Left lung (tissue), 10 donors: ENCODE measurements around the gene SPON1. TPM values are rescaled to one million over a fixed set of nuclear protein-coding genes. Genes with fewer than 3 reads are reported as not detected.
A peak's percentile ranks its signal among the peaks of the same experiment; 100 is the strongest.

ENCODE experiments used
- ATAC-seq: fragments of 200-7000 bp; cut with Tn5 transposase; one replicate; pipeline ENCODE4 v1.9.1; 2020; ENCODE audit warnings: moderate library complexity
- DNase-seq, 4 donors: peaks; one replicate each; pipeline ENCODE4 v3.0.0-alpha.2; 2013 to 2020
- H3K27ac ChIP-seq, 2 donors: fragments of 200-600 bp; sonication (generic) in 1 of 2; one replicate each; pipeline versions ENCODE4 v1.5.0 to v1.8.0; 2020 to 2021
- H3K27me3 ChIP-seq, 2 donors: fragments of 200-600 bp; sonication (generic) in 1 of 2; one replicate each; pipeline versions ENCODE4 v1.5.0 to v1.8.0; 2020 to 2021
- H3K36me3 ChIP-seq, 2 donors: fragments of 200-600 bp; sonication (generic) in 1 of 2; one replicate each; pipeline versions ENCODE4 v1.5.0 to v1.8.0; 2020 to 2021
- H3K4me1 ChIP-seq, 2 donors: fragments of 200-600 bp; one replicate each; pipeline ENCODE4 v1.8.0; 2021
- H3K4me3 ChIP-seq, 2 donors: fragments of 200-600 bp; sonication (generic) in 1 of 2; one replicate each; pipeline versions ENCODE4 v1.5.0 to v1.8.0; 2020 to 2021; ENCODE audit warnings: mild to moderate bottlenecking in 1 of 2
- H3K9me3 ChIP-seq, 2 donors: fragments of 200-600 bp; sonication (generic) in 1 of 2; one replicate each; pipeline versions ENCODE4 v1.5.0 to v1.8.0; 2020 to 2021
- intact Hi-C, 2 donors: fragments of 100-400 bp; cut with DNase I; formaldehyde crosslinking; loops; one replicate each; pipeline versions ENCODE4 v1.11.2 to v1.14.2; 2022
- polyA plus RNA-seq, 6 donors: library from polyadenylated mRNA; unstranded; fragments of 120-200 nt; gene quantifications; one replicate each; pipeline ENCODE4 v1.2.1, GENCODE V29; 2013; ENCODE audit not compliant: insufficient read length in 6 of 6
- total RNA-seq, 2 donors: library from RNA; stranded (reverse); fragmentation: NEBNext Ultra II Directional; extraction: Animal tissue kit (Norgen Biotek cat#: 25700); gene quantifications; one replicate each; pipeline ENCODE4 v1.2.1, GENCODE V29; 2021
- TF ChIP-seq, protein P1 (sequence below), 2 donors: fragments of 200-600 bp; sonication (generic) in 1 of 2; IDR thresholded peaks; one replicate each; pipeline versions ENCODE4 v1.5.0 to v1.8.0; 2021; ENCODE audit warnings: antibody characterized with exemption in 2 of 2
- donor health status: DM: no; HTN: yes; CAD: no.
- donor health status: DM: no; HTN: no; CAD: no.

The SPON1 gene
- total and polyA plus RNA-seq, 8 donors: 83.2 to 136 (median 97.4) TPM

DNA sequence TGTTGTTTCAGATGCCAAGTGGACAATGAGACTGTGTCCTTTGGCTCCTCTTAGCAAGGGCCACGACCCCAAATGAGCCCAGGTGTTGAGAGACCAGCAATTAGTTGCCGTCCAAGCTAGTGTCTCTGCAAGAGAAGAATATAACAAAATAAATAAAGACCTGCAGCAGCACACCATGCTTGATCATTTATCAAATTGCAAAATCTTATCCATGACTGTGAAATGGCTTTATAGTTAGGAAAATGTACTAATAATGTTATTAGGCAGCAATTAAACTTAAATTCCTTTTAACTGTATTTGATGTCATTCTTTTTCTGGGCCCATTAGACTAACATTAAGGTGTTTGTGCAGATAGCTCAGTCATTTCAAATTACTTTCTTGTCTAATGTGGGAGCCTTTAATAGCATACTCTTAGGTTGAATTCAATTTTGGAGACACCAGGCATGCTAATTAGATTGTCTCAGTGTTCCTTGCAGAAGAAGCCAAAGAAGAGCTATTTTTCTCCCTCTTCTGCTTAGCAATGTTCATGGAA lies 220.4 kb downstream of the SPON1 start:
- Histone ChIP-seq H3K27me3 (no peaks in the 10 kb centered on the region), H3K4me3 (no peak overlapping the region), H3K4me1 (peaks cover 0 to 8% of the 10 kb centered on the region in 2 donors), H3K36me3 (no peaks in the 10 kb centered on the region), H3K27ac (no peak overlapping the region), H3K9me3 (no peaks in the 10 kb centered on the region)
- intact Hi-C loops: no loop called here
- DNase-seq (no peak), ATAC-seq (no peak)
- TF ChIP-seq, protein P1, sequence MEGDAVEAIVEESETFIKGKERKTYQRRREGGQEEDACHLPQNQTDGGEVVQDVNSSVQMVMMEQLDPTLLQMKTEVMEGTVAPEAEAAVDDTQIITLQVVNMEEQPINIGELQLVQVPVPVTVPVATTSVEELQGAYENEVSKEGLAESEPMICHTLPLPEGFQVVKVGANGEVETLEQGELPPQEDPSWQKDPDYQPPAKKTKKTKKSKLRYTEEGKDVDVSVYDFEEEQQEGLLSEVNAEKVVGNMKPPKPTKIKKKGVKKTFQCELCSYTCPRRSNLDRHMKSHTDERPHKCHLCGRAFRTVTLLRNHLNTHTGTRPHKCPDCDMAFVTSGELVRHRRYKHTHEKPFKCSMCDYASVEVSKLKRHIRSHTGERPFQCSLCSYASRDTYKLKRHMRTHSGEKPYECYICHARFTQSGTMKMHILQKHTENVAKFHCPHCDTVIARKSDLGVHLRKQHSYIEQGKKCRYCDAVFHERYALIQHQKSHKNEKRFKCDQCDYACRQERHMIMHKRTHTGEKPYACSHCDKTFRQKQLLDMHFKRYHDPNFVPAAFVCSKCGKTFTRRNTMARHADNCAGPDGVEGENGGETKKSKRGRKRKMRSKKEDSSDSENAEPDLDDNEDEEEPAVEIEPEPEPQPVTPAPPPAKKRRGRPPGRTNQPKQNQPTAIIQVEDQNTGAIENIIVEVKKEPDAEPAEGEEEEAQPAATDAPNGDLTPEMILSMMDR (IDR thresholded peaks at IDR 0.05): no peak

DNA sequence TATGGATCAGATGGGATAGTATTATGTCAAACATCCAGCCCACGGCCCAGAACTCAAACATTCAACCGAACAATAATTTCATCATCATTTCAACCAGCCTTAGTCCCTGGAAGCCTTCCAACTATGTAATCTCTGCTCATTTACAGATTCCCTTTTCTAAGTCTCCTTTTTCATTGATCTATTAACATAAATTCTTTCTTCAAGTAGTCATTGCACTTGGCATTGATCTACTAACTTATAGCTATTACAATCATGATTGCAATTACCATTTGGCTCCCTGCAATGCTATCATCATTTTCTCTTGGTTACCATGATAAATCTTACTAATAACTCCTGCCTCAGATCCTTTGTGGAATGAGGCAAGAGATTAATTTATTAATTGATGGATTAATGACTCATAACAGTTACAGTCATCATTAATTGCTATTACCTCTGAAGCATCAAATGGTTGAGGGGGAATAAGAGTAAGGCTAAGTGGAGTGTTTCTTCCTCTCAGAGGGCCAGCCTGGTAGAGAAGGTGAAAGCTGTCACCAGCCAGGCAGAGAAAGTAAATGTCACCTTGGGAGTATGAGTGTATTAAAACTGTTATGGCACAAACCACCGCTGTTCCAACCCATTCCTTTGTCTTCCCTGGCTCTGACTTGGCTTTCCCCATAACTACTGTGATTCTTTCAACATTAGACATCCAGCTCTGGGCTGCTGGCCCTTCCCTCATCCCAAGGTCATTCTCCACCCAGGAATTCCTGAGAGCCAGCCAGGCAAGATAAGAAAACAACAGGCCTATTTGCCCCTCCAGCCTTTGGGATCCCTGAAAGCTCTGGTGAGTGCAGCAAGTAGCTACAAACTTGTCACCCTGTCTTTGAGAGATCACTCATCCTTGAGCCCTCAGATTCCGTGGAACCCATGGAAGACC lies 221.8 kb downstream of the SPON1 start:
- ATAC-seq (no peak), DNase-seq (no peak)
- Histone ChIP-seq H3K27me3 (no peaks in the 10 kb centered on the region), H3K9me3 (no peaks in the 10 kb centered on the region), H3K4me3 (no peak overlapping the region), H3K4me1 (peaks cover 2 to 7% of the 10 kb centered on the region in 2 donors), H3K36me3 (no peaks in the 10 kb centered on the region), H3K27ac (no peak overlapping the region)
- intact Hi-C loops: no loop called here
- TF ChIP-seq, protein P1 (IDR thresholded peaks at IDR 0.05): no peak

DNA sequence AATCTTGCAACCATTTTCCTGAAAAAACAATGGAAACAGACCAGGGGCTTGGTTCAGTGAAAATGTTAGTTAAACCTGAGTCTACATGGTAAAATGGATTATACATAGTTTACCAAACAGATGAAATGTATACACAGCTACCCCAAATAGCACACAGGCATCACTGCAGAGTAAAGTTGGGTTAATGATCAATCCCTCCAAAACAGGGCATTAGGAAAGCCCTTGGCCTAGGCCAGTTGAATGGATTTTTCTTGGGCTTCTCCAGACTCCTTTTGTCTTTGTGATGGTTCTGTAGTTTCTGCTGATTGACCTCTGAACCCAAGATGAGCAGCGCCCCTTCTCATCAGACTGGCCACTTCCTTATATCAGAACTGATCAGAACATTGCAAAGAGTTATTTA lies 222.9 kb downstream of the SPON1 start:
- no peak overlapping the region for H3K27ac ChIP-seq
- H3K4me1 ChIP-seq: peaks cover 12 to 13% of the 10 kb centered on the region in 2 donors
- H3K9me3 ChIP-seq: no peaks in the 10 kb centered on the region
- H3K4me3 ChIP-seq: no peak overlapping the region
- intact Hi-C loops: no loop called here
- ATAC-seq (no peak), DNase-seq (no peak)
- TF ChIP-seq, protein P1 (IDR thresholded peaks at IDR 0.05): no peak
- no peaks in the 10 kb centered on the region for H3K36me3 ChIP-seq
- H3K27me3 ChIP-seq: no peaks in the 10 kb centered on the region

DNA sequence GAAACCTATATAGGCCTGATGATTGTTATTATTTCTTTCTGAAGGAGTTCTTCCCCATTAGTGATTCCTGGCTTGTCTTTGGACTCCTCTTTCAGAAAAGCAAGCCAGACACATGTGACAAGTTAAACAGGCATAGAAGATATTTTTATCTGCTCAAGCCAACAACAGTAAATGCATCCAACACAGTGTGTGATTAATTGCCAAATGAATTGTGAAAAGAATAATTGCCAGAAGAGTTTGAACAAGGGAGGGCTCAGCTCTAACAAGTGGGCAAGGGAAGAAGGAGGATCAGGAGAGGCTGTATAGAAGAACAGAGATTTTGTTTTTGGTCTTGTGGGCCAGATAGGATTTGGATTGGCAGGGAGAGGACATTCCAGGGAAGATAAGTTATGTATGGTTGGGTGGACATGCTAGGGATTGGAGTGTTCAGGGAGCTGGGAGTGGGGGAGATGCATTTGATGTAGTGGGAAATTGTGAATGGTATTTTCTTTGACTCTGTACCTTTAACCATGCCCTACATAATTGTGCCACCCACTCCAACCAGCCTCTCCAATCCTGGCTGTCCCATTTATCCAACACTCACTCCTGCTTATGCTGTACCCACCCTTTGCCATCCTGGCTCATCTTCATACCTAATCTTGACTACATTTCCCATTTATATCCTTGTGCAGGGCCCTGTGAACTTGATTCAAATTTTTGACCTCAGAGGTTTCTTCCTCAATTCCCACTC lies 223.7 kb downstream of the SPON1 start:
- H3K4me1 ChIP-seq: peaks cover 19 to 20% of the 10 kb centered on the region in 2 donors
- no peaks in the 10 kb centered on the region for H3K27me3 ChIP-seq
- TF ChIP-seq, protein P1 (IDR thresholded peaks at IDR 0.05): no peak
- no peak overlapping the region for H3K4me3 ChIP-seq
- intact Hi-C loops: no loop called here
- ATAC-seq (no peak), DNase-seq (peak in 1 of 4 donors; percentile 41)
- no peaks in the 10 kb centered on the region for H3K9me3 ChIP-seq
- no peaks in the 10 kb centered on the region for H3K36me3 ChIP-seq
- H3K27ac ChIP-seq: no peak overlapping the region

DNA sequence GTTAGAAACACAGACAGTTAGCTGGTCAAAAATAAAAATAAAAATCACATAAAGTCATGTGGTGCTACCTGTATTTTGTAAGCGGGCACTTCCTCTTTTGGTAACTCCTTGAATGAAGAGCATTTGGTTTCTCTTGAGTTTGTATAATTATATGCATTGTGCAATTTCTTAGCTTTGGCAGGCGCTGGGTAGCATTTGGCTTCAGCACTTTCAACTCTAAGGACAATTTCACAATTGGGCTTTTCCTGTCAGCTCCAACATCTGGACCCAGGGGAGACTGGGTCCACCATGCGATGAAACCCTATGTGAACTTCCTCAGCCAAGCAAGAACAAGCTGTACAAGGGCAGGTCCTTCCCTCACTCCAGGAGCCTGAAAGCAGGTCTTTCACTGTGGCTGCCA lies 227.4 kb downstream of the SPON1 start:
- Histone ChIP-seq H3K9me3 (no peaks in the 10 kb centered on the region), H3K27ac (peak overlapping the region; percentile 45 to 55), H3K36me3 (no peaks in the 10 kb centered on the region), H3K4me1 (peaks cover 19 to 20% of the 10 kb centered on the region in 2 donors), H3K4me3 (no peak overlapping the region), H3K27me3 (no peaks in the 10 kb centered on the region)
- TF ChIP-seq, protein P1 (IDR thresholded peaks at IDR 0.05): no peak
- DNase-seq (peak in 2 of 4 donors; percentile 62 to 84), ATAC-seq (peak; percentile 65)
- intact Hi-C loops: no loop called here
